NCI-H2081 (cell line): Measurements from ENCODE around the gene HMGCR.

Source experiments
- DNase-seq, 2 experiments: peaks; one replicate each; lab custom pipeline; 2025; lab: John Stamatoyannopoulos, UW

HMGCR gene

DNA sequence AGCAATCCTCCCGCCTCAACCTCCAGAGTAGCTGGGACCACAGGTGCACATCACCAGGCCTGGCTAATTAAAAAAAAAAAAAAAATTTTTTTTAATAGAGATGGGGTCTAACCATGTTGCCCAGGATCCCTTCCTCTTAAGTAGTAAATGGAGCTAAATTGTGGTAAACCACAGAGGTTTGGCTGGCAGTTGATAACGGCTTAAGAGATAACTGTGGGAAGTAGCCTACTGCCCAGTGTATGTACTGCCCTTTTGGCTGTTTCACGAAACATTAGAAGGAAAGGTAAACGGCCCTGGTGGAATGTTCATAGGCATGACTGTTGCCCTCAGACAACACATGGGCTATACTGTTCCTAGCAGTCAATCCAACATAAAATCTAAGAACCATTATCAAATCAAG, 44.4 kb downstream of the HMGCR start:
- no peak for DNase-seq

DNA sequence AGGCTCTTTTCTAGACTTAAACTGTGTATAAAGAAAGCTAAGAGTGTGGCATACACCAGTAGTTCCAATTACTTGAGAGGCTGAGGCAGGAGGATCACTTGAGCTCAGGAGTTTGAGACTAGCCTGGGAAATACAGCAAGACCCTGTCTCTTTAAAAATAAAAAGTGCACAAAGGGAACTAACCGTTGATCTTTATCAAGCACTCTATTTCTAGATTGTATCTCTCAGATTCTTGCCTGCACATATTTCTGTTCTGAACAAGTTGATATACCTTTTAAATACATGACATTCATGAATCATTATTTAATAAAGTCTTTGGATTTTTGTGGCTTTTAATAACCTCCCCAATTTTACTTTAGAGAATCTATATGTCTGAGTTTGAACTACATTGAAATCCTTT, 47.2 kb downstream of the HMGCR start:
- DNase-seq: no peak

DNA sequence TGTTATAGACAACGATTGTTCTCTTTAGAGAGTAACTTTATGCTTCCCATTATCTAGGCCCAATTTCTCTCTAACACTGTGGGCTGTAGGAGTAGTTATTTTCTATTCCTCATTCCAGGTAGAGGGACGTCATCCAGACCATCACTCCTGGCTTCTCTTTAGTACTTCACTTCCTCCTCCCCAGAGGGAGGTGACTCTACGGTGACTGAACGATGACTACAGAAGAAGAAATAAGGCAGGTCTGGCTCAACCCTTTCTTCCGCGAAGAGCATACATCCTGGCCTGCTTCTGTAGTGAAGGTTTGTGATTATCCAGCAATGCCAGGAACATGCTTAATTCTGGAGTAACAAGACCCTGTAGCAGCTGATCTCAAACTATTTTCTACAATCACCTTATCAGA, 50.8 kb downstream of the HMGCR start:
- no peak for DNase-seq

DNA sequence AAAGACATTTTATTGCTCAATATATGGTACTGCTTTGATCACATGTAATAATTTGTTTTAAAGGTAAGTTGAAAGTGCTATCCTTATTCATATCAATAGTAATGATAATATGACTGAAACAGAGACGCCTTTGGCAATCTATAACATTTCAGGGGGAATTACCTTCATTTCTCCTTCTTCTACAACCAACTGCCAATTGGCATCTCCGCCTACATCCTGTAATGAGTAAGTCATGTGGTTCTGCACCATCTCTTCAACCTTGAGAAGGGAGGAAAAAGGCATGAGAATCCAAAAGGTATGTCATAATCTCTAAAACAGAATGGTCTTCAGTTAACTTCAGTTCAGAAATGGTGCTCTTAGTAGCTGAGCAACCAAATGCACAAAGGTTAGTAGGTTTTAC, 52.4 kb downstream of the HMGCR start:
- DNase-seq: no peak

DNA sequence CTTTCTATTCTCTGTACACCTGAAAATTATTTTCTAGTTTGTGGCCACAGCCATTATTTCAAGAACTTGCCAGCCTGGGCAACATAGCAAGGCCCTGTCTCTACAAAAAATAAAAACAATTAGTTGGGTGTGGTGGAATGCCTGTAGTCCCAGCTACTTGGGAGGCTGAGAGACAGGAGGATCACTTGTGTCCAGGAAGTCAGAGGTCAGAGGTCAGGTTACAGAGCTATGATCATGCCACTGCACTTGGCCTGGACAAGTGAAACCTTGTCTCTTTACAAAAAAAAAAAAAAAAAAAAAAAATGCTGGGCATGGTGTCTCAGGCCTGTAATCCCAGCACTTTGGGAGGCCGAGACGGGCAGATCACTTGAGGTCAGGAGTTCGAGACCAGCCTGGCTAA, 58.3 kb downstream of the HMGCR start:
- no peak for DNase-seq

DNA sequence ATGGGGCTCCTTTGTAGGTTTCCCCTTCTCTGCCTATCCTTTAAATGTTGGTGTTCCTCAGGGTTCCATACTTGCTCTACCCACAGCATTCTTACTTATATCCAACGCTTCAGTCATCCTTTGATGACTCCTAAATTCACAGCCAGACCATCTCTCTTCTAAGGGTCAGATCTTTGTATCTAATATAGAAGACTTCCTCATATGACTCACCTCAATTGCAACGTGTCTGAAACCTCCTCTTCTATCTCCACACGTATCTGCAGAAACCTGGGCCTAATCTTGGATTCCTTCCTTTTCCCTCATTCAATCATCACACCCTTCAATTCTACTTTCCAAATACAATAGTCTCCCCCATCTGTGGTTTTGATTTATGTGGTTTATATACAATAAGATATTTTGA, 68.3 kb downstream of the HMGCR start:
- DNase-seq: no peak
